Dermis blood vessel endothelial cell (primary cell): ENCODE data around the gene RYR2. TPM values are rescaled to one million over a fixed set of nuclear protein-coding genes. Genes with fewer than 3 reads are reported as not detected.
A peak's percentile ranks its signal among the peaks of the same experiment; 100 is the strongest.

ENCODE experiments used
- DNase-seq: peaks from one replicate; pipeline ENCODE4 v3.0.0; 2010
- total RNA-seq: library from RNA; depleted of rRNA; stranded (reverse); fragments of >200 nt; gene quantifications from 2 replicates; pipeline ENCODE4 v1.2.3, GENCODE V29; 2014

RYR2 gene
- total RNA-seq, 1 donor from 2014 or later, result under 0.01 TPM

DNA sequence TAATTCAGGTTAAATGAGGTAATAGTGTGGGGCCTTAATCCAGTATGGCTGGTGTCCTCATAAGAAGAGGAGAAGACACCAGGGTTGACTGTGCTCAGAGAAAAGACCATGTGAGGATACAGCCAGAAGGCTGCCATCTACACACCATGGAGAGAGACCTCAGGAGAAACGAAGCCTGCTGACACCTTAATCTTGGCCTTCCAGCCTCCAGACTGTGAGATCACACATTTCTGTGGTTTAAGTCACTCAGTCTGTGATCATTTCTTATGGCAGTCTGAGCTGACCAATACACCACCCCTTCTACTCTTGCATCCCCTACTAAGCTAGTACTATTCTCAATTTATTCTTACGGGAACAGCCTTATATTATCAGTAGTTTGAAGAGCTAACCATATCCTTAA is 538.7 kb downstream of the RYR2 start:
- no peak for DNase-seq

GRCh38 chr1:237583270-237583669 is 541.3 kb downstream of the RYR2 start:
- no peak for DNase-seq

GRCh38 chr1:237583756-237584155 is 541.8 kb downstream of the RYR2 start:
- no peak for DNase-seq

DNA sequence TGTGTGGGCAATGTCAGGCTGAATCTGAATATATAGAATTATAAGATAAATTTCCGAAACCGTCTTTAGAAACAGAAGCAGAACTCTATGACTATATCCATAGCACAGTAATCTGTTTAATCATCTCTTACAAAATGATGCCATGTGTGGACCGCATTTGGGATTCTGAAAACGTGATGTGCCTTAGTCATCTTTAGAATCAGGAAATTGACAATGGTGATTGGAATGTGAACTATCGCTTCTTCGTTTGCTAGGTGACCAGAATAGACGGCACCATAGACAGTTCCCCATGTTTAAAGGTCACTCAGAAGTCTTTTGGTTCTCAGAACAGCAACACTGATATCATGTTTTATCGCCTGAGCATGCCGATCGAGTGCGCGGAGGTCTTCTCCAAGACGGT is 548.4 kb downstream of the RYR2 start:
- DNase-seq, result no peak

- DNase-seq, result no peak
Measured at GRCh38 chr1:237591353-237591752, 549.4 kb downstream of the RYR2 start.

DNA sequence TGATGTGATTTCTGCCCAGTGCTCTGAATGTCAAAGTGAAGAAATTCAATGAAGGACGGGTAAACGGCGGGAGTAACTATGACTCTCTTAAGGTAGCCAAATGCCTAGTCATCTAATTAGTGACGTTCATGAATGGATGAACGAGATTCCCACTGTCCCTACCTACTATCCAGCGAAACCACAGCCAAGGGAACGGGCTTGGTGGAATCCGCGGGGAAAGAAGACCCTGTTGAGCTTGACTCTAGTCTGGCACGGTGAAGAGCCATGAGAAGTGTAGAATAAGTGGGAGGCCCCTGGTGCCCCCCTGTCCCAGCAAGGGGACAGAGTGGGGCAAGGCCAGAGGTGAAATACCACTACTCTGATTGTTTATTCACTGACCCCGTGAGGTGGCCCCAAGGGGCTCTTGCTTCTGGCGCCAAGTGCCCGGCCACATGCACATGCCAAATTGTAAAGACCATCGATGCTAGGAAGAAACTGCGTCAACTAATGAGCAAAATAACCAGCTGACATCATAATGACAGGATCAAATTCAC is 561.1 kb downstream of the RYR2 start:
- DNase-seq, result peak; percentile 45

DNA sequence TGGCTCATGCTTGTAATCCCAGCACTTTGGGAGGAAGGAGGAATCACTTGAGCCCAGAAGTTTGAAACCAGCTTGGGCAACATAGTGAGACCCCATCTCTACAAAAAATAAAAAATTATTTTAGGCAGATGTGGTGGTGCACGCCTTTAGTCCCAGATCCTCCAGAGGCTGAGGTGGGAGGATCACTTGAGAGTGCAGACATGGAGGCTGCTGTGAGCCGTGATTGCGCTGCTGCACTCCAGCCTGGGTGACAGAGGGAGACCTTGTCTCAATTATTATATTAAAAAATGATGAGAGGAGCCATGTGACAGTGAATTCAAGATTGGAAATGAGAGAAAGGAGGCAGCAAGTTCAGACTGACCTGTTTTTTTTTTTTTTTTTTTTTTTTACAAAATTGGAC is 566.4 kb downstream of the RYR2 start:
- no peak for DNase-seq

DNA sequence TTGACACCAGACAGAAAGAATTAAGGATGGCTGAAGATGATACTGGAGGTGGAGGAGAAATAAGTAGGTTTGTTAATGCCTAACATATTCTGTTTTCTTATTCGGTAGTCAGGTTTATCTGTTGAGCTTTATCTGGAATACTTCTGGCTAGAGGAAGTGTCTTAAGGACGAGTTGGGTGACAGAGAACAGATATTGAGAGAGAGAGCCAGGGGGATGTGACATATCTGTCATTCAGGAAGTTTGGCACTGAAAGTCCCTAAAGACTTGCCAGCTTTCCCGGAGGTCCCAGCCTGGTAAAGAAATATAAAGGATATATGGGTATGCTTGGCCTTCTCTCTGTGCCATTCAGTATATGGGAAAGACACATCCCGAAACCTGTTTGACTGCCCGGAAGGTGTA is 568.2 kb downstream of the RYR2 start:
- DNase-seq, result no peak

DNA sequence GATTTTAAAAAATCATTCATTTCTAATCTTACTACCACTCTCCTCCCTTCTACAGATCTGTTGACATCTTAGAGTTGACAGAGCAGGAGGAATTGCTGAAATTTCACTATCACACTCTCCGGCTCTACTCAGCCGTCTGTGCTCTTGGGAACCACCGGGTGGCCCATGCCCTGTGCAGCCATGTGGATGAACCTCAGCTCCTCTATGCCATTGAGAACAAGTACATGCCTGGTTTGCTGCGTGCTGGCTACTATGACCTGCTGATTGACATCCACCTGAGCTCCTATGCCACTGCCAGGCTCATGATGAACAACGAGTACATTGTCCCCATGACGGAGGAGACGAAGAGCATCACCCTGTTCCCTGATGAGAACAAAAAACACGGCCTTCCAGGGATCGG is 572.0 kb downstream of the RYR2 start:
- DNase-seq, result no peak

- DNase-seq, result no peak
Measured at GRCh38 chr1:237619553-237619952, 577.6 kb downstream of the RYR2 start.

DNA sequence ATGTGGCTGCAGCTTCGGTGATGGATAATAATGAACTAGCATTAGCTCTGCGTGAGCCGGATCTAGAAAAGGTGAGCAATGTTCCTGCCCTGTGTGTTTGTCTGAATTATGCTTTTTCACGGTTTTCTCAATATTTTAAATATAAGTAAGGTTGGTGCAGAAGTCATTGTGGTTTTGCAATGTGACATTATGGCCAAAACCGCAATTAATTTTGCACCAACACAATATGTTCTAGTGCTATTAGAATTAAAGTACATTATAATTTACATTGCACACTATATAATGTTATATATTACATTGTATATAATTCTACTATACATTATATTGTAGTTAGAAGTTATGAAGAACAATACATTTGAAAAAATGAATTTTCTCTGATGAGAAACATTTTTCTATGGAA is 592.9 kb downstream of the RYR2 start:
- DNase-seq, result no peak

DNA sequence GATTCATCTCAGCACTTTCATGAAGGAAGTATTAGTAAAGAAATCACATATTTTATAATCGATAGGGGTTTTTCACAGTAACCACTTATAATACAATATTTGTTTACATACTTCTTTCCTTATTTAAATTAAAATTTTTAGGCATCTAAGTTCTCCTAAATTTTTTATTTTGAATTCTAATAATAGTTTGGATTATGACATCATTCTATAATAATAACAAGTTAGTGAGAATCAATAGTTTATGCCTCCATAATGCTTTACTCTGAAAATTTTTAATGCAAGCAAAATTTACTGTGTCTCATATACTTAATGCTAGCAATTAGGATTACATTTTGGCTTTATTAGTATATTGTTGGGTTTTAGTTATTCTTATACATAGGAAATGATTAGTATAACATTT is 596.6 kb downstream of the RYR2 start:
- no peak for DNase-seq

- DNase-seq, result no peak
Measured at GRCh38 chr1:237640011-237640671, 598.2 kb downstream of the RYR2 start.

- DNase-seq, result no peak
Measured at GRCh38 chr1:237640966-237641365, 599.0 kb downstream of the RYR2 start.

DNA sequence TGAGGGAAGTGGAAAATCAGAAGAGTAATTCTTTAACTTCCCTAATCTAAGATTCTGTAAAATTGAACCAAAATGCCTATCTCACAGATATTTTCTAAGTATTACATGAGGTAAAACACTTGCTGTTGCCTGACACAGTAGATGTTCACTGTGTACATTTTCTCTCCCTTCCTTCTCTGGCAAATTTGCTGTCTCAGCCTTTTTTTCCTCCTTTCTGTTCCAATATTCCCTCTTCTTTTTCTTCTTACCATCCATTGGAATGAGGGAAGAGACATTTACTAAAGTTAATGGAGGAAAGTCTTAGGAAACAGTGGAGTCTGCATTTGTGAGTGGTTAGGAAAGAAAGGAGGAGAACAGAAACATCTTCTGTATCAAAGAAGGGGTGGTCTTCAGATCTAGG is 608.8 kb downstream of the RYR2 start:
- no peak for DNase-seq

GRCh38 chr1:237655778-237656177 is 613.8 kb downstream of the RYR2 start:
- DNase-seq, result no peak

DNA sequence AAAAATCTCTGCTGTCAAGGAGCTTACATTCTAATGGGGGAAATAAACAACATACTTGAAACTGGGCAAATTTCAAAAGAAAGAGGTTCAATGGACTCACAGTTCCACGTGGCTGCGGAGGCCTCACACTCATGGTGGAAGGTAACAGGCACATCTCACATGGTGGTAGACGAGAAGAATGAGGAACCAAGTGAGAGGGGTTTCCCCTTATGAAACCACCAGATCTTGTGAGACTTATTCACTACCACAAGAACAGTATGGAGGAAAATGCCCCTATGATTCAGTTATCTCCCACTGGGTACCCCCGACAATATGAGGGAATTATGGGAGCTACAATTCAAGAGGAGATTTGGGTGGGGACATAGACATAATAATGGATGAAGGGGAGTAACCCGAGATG is 622.4 kb downstream of the RYR2 start:
- DNase-seq, result no peak

- no peak for DNase-seq
Measured at GRCh38 chr1:237670302-237670701, 628.3 kb downstream of the RYR2 start.

GRCh38 chr1:237671262-237671661 is 629.3 kb downstream of the RYR2 start:
- DNase-seq, result no peak

DNA sequence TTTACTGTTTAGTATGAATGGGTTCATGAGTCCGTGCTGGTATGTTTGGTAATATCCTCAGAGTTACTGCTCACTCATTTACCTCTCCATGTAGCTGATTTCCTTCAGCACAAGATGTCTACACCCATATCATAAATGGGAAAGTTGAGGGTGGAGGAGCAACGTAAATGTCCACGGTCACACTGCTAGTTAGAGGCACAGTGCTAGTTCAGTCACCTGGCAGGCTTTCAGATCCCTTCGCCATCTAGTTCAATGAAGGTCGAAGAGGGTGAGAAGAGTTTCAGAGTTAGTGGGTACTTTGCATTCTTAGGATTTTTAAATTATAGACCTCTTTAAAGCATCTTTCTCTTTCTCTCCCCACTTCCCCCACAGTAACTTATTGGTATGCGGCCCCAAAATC is 630.0 kb downstream of the RYR2 start:
- no peak for DNase-seq

DNA sequence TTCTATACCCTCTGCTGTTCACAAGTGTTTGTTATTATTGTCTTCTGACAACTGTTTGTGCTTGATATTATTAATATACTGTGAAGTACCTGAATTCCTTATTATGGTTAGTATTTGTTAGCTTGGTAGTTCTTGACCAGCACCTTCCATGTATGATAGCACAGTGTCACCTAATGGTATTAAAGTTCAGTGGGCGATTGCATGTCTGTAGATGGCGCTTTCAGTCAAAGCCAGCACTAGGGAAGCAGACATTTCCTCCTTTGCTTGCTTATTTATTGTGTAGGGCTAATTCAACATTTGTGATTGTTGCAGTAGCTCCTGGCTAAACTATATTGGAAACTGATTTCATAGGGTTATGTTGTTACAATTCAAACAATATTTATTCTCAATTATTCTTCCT is 630.8 kb downstream of the RYR2 start:
- DNase-seq, result no peak

DNA sequence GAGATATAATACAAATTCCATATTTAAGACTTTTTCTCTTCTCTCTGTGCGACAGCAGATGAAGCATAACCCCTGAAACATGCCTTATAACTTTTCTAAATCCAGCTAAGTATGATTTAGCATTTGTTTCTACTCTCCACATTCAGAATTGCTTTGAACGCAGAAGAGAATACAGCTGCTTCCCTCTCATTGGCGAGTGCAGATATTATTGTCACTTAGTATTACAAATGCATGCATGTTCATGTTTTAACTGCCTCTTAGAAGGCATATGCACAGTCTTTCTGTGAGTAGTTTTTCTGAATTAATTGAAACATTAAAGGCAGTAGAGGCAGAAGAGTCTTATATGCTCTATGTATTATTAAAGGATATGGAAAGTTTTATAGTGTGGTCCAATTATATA is 631.6 kb downstream of the RYR2 start:
- no peak for DNase-seq

DNA sequence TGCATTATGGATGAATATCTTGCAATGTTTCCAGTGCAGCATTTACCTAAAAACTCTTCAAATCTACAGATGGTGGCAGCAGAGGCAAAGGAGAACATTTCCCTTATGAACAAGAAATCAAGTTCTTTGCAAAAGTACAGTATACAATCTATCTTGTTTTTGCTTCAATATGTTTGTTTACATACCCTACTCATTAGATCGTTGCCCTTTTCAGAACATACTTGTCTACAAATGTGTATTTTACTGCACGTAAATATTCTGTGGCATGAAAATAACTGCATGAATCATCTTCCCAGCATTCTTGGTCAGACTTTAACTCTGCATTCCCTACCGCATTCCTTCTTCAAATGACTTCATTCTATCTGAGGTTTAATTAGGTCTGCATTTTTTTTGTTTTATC is 636.0 kb downstream of the RYR2 start:
- DNase-seq, result no peak

DNA sequence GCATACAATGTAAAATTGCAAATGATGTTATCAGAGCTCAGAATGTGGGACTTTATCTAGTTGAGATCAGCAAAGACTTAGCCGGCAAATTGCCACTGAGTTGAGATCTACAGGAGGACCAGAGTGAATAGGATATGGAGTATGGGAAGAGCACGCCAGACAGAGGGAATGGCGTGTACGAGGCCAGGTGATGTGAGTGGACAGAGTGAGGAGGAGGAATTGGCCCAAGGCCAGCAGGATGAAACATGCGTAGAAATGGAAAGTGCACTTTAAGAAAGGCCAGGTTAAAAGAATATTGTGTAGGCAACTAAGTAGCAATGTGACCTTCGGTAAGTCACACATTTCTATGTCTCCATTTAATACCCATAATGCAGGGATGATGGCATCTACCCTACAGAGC is 637.7 kb downstream of the RYR2 start:
- no peak for DNase-seq

GRCh38 chr1:237681210-237681609 is 639.2 kb downstream of the RYR2 start:
- no peak for DNase-seq
